GM21526 (cell line): Measurements from ENCODE around the gene ASCC2.
A peak's percentile ranks its signal among the peaks of the same experiment; 100 is the strongest.
"Not testable (repeated sequence)": the region's sequence is repeated elsewhere in the genome, so short reads cannot be mapped to it uniquely, and the experiment has no call there.

Experiments
- ATAC-seq: cut with Tn5 transposase; IDR thresholded peaks from one replicate; pipeline ENCODE4 v1.9.1; 2021; ENCODE audit warnings: moderate library complexity; ENCODE audit not compliant: unreplicated experiment, low FRiP score

Gene ASCC2

GRCh38 chr22:29856496-29856895 lies 18.4 kb upstream of the ASCC2 start:
- ATAC-seq: no peak

DNA sequence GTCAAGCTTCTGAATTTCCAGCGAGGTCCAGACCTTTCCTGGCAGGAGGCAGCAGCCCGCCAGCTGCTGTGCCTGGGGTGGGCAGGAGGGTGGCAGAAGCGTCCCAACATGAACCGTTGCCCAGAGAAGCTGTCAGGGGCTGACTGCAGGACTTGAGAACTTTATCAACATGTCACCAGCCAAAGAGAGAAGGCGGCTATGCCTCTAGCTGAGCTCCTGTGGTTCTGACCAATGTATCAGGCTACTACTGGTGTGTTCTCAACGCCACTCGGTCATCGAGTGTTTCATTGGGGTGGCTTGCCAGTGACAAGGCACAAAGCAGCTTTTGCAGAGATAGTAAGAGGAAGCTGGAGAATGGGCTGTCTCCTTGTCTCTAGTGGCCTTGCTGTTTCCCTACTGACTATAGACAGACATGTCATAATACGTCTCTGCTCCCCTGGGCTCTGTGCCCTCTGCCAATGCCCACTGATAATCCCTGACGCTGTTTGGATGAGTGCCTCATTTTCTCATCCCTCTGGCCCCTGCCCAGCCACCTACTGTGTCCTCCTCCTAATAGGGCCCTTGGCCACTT lies 17.6 kb upstream of the ASCC2 start:
- no peak for ATAC-seq

DNA sequence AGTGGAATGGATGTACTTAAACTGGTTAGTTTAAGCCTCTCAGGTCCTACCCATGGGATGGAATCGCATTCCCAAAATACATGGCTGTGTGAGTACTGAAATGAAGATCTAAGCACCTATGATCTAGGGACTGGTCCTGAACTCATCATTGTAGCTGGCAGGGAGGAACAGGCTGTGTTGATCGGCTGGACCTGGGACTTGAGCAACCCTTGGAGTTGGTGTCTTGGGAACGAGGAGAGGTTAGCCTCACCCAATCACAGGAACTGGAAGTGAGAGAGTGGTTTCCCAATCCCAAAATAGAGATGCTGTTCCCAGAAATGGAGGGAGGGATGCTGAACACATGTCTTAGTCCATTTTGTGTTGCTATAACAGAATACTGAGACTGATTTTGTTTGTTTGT lies 16.4 kb upstream of the ASCC2 start:
- ATAC-seq: no peak

GRCh38 chr22:29848111-29848510 lies 10.0 kb upstream of the ASCC2 start:
- ATAC-seq: no peak

DNA sequence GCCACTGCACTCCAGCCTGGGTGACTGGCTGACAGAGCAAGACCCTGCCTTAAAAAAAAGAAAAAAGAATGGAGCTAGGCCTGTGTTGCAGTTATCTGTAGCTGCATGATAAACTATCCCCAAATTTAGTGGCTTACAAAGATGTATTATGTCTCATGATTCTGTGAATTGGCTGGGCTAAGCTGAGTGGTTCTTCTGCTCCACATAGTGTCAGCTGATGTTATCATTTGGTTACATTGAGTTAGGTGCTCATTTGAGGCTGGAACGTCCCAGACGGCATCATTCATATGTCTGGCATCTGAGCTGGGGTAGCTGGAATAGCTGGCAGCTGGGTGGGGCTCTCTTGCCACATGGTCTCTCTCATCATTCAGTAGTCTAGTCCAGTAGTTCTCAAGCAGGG lies 8.2 kb upstream of the ASCC2 start:
- ATAC-seq: no peak

GRCh38 chr22:29842740-29843139 lies 4.7 kb upstream of the ASCC2 start:
- no peak for ATAC-seq

DNA sequence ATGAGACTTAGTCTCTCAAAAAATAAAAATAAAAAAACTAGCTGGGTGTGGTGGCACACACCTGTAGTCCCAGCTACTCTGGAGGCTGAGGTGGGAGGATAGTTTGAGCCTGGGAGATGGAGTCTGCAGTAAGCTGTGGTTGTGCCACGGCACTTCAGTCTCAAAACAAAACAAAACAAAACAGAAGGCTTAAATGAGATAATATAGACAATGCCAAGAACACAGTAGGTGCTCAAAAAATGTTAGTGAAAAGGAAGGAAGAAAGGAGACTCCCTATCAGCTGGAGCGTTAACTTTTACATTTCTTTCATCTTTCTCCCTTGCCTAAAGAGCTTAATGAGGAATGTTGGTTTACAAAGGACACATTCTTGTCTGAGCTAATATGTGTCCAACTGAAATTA lies 4.1 kb upstream of the ASCC2 start:
- no peak for ATAC-seq

DNA sequence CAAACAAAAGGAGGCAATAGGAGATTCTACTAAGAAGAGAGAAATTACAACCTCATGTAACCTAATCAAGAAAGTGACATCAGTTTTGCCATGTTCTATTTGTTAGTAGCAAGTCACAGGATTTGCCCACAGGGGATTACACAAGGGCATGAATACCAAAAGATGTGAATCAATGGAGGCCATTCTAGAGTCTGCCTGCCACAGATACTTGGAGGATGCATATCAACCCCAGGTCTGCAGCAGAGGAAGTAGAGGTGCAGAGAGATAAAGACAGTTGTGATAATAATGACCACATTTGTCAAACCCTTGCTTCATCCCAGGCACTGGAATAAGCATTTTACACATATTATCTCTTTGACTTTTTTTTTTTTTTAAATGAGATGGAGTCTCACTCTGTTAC lies 2.4 kb upstream of the ASCC2 start:
- no peak for ATAC-seq

- ATAC-seq: no peak
Observed at GRCh38 chr22:29839039-29839438, 965 bp upstream of the ASCC2 start.

- no peak for ATAC-seq
Observed at GRCh38 chr22:29838599-29838956, 504 bp upstream of the ASCC2 start.

DNA sequence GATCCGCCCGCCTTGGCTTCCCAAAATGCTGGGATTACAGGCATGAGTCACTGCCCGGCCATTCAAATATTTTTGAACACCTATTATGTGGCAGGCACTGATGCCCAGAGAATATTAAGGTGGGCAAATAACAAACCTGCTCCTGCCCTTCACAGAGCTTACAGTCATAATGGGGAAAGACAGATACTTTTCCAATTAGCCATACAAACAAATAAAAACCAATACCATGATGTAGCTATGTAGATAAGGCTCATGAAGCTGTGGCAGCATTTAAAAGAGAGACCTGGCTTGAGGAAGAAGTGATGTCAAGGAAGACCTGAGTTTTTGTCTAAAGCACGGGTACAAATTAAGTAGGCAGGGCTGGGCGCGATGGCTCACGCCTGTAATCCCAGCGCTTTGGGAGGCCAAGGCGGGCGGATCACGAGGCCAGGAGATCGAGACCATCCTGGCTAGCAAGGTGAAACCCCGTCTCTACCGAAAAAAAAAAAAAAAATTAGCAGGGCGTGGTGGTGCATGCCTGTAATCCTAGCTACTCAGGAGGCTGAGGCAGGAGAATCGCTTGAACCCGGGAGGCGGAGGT lies 1.2 kb downstream of the ASCC2 start:
- not testable (repeated sequence) for ATAC-seq

DNA sequence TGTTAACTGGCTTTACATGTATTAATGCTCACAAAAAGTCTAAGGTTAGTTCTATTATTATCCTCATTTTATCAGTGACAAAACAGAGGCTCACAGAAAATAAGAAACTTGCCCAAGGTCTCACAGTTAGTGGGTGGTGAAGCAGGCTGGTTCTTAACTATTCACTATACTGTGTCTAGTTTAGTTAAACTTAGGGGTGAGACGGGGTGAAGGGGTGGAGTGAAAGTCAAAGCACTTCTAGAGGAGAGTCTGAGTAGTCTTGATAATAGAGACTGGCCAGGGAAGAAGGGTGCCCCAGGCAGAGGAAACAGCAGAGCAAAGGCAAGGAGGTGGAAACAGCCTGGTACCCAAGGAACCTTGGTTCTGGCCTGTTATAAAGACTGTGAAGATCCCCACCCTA lies 4.0 kb downstream of the ASCC2 start:
- ATAC-seq: no peak

DNA sequence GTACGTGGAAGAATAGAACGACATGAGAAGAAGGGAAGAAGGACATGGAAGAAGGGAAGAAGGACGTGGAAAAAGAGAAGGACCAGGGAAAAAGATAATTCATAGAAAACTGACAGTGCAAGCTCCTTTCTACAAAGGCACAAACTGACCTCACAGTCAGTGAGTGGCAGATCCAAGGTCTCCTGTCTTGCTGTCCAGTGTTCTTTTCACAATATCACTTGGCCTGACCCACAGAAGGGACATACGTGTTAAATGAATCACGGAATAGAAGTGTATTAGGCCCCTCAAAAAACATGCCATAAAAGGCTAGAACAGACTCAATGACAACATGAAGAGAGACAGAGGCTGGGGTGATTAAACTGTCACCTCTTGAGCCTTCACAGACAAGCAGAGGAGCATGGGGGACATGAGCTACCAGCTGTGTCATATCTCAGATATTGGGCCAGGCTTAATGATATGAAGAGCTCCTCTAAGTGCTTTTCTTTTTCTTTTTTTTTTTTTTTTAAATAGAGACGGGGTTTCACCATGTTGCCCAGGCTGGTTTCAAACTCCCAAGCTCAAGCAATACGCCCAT lies 4.6 kb downstream of the ASCC2 start:
- no peak for ATAC-seq

DNA sequence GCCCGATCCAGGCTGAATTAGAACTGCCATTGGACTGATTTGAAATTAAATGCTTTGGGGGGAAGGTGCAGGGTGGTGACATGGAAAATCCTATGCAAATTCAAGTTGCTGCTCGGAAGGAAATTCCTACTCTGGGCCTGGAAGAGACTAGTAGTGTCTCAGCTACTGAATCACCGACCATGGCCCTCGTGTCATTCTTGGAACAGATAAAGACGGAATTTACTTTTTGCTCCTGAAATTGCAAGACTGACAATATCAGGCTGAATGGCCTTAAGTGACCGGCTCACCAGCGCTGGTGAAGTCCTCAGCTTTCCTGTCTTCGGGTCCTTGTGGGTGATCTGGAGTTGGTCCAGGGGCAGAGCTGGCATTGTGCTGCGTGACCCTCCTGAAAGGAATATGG lies 6.1 kb downstream of the ASCC2 start:
- no peak for ATAC-seq

- no peak for ATAC-seq
Observed at GRCh38 chr22:29831186-29831921, 6.7 kb downstream of the ASCC2 start.

DNA sequence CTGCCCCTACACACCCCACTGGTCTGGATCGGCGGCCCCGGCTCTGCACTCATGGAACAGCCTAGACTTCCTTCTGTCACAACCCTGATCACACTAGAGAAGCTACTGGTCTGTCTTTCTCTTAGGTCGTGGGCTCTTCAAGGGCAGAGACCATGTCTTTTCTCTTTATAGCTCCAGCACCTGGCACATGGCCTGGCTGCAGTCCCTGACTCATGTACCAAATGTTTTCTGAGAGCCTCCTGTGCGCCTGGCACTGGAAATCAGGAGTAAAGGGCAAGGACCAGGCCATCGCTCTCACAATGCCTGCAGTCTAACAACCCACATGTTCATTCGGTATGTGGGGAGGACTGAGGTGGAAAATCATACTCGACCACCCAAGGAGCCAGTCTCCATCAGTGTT lies 7.5 kb downstream of the ASCC2 start:
- no peak for ATAC-seq

DNA sequence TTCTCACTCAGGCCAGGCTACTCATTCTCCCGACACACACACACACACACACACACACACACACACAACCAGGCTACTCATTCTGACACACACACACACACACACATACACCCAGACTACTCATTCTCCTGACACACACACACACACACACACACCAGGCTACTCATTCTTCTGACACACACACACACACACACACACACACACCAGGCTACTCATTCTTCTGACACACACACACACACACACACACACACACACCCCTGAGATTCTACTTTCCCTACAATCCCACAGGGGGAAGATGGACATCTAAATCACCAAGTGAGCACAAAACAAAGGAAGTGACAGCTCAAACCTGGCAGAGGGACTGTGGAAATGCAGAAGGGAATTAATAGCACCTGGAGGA lies 10.3 kb downstream of the ASCC2 start:
- ATAC-seq: not testable (repeated sequence)

- no peak for ATAC-seq
Observed at GRCh38 chr22:29827091-29827490, 11.0 kb downstream of the ASCC2 start.

- ATAC-seq: no peak
Observed at GRCh38 chr22:29825578-29825977, 12.5 kb downstream of the ASCC2 start.

- no peak for ATAC-seq
Observed at GRCh38 chr22:29824677-29825076, 13.4 kb downstream of the ASCC2 start.

- peak; percentile 62 for ATAC-seq
Observed at GRCh38 chr22:29821291-29822016, 16.6 kb downstream of the ASCC2 start.
